Esophagus squamous epithelium (tissue), 4 donors: ENCODE data around the gene SLC16A7.

Source experiments
- CTCF ChIP-seq, 6 experiments: fragments of 450-650 bp in 4 of 6; fragments of 200-600 bp in 2 of 6; sonication (generic) in 2 of 6; IDR thresholded peaks; one replicate each; pipeline ENCODE4 v1.5.1; 2016 to 2019; ENCODE audit warnings: antibody characterized with exemption in 6 of 6, mild to moderate bottlenecking in 4 of 6, moderate library complexity in 4 of 6
- POLR2A ChIP-seq, 4 donors: fragments of 450-650 bp; IDR thresholded peaks; one replicate each; pipeline ENCODE4 v1.6.1; 2017; ENCODE audit warnings: antibody characterized with exemption in 4 of 4, mild to moderate bottlenecking in 4 of 4, moderate library complexity in 3 of 4

GRCh38 chr12:59708484-59708883 is 112.7 kb downstream of the SLC16A7 start:
- TF ChIP-seq POLR2A (IDR thresholded peaks at IDR 0.05) (no peak), CTCF (IDR thresholded peaks at IDR 0.05) (no peak)
